Activated CD4-positive, alpha-beta T cell treated with anti-CD3 and anti-CD28 coated beads for 36 hours (primary cell): Measurements from ENCODE around the gene NPAS4. TPM values are rescaled to one million over a fixed set of nuclear protein-coding genes. Genes with fewer than 3 reads are reported as not detected.

Experiments
- ATAC-seq: fragments of 200-7000 bp; cut with Tn5 transposase; one replicate; pipeline ENCODE4 v1.10.0; 2021; ENCODE audit warnings: mild to moderate bottlenecking, moderate library complexity
- CTCF ChIA-PET: fragments of 350-600 bp; sonication (Branson Sonifier 250); formaldehyde crosslinking; loops from one replicate; lab custom pipeline; 2021; ENCODE audit warnings: antibody characterized with exemption; lab: Charles Lee
- POLR2A ChIA-PET: fragments of 350-600 bp; sonication (Branson Sonifier 250); formaldehyde crosslinking; loops from one replicate; lab custom pipeline; 2021; ENCODE audit warnings: antibody characterized with exemption, inconsistent platforms; lab: Charles Lee
- DNase-seq: peaks from one replicate; pipeline ENCODE4 v3.0.0-alpha.2; 2020
- H3K27ac Mint-ChIP-seq: one replicate; pipeline ENCODE4 v1.8.0; 2021; ENCODE audit warnings: mixed read lengths
- H3K27me3 Mint-ChIP-seq: one replicate; pipeline ENCODE4 v1.8.0; 2021; ENCODE audit warnings: mixed read lengths
- H3K36me3 Mint-ChIP-seq: one replicate; pipeline ENCODE4 v1.8.0; 2021; ENCODE audit warnings: low read depth, mixed read lengths
- H3K4me1 Mint-ChIP-seq: one replicate; pipeline ENCODE4 v1.8.0; 2021; ENCODE audit warnings: mixed read lengths
- H3K4me3 Mint-ChIP-seq: one replicate; pipeline ENCODE4 v1.8.0; 2021; ENCODE audit warnings: mild to moderate bottlenecking, moderate library complexity, mixed read lengths
- H3K9me3 Mint-ChIP-seq: one replicate; pipeline ENCODE4 v1.8.0; 2021; ENCODE audit warnings: low read depth, mixed read lengths
- intact Hi-C, 2 experiments: fragments of 100-400 bp; cut with DNase I in 1 of 2; cut with micrococcal nuclease in 1 of 2; formaldehyde crosslinking; loops; one replicate each; pipeline versions ENCODE4 v1.14.2 to v1.15.1; 2022 to 2024; cut with DNase I, micrococcal nuclease
- total RNA-seq, 2 experiments: library from RNA; stranded (reverse); gene quantifications; one replicate each; pipeline ENCODE4 v1.2.3, GENCODE V29; 2021

NPAS4 gene
- total RNA-seq, 2 experiments from 2014 or later = 0.07 TPM

GRCh38 chr11:66393954-66394353 lies 26.9 kb upstream of the NPAS4 start:
- CTCF ChIA-PET = interaction anchor here (1.5 kb wide), 2 partner anchors 13 to 37 kb away, joined by 3 read pairs; no protein-coding TSS in a partner anchor
- no peak for ATAC-seq
- no peak for DNase-seq

GRCh38 chr11:66407651-66408050 lies 13.2 kb upstream of the NPAS4 start:
- no peaks in the 10 kb centered on the region for H3K36me3 Mint-ChIP-seq
- no peak overlapping the region for H3K4me3 Mint-ChIP-seq
- no peak overlapping the region for H3K27ac Mint-ChIP-seq
- CTCF ChIA-PET = interaction anchor here (0.7 to 4.4 kb wide), 15 partner anchors 7 to 270 kb away, joined by 3 to 33 read pairs (median 6); partner anchors contain the start of genes MRPL11, NPAS4 and RBM4B
- H3K9me3 Mint-ChIP-seq = no peaks in the 10 kb centered on the region
- intact Hi-C loops = loop anchor here (1.0 kb wide), 11 partner anchors 11 to 427 kb away; partner anchors contain the start of genes DPP3 (in 2 of the 2), BBS1 (in 1 of the 2), MRPL11 (in 1 of the 2) and NPAS4 (in 1 of the 2)
- peaks cover 2% of the 10 kb centered on the region for H3K4me1 Mint-ChIP-seq
- POLR2A ChIA-PET = no interaction called here
- H3K27me3 Mint-ChIP-seq = peaks cover 14% of the 10 kb centered on the region
- DNase-seq (no peak), ATAC-seq (no peak)

More at GRCh38 chr11:66393954-66394353, 26.9 kb upstream of the NPAS4 start:
- Mint-ChIP-seq H3K4me1 (no peaks in the 10 kb centered on the region), H3K4me3 (no peak overlapping the region), H3K27ac (no peak overlapping the region), H3K36me3 (no peaks in the 10 kb centered on the region), H3K9me3 (no peaks in the 10 kb centered on the region), H3K27me3 (no peaks in the 10 kb centered on the region)
- intact Hi-C loops = no loop called here
- POLR2A ChIA-PET = no interaction called here

- peaks cover 20% of the 10 kb centered on the region for H3K27me3 Mint-ChIP-seq
- CTCF ChIA-PET = interaction anchor here (0.5 to 4.4 kb wide), 17 partner anchors 8 to 269 kb away, joined by 3 to 33 read pairs (median 4); partner anchors contain the start of genes MRPL11, NPAS4 and RBM4B
- intact Hi-C loops = loop anchor here (1.0 kb wide), 11 partner anchors 10 to 426 kb away; partner anchors contain the start of genes DPP3 (in 2 of the 2), BBS1 (in 1 of the 2), MRPL11 (in 1 of the 2) and NPAS4 (in 1 of the 2)
These were observed 12.2 kb upstream of the NPAS4 start for GRCh38 chr11:66408488-66409214.

GRCh38 chr11:66409226-66409625 lies 11.6 kb upstream of the NPAS4 start:
- no peak for ATAC-seq
- Mint-ChIP-seq H3K27ac (no peak overlapping the region), H3K4me3 (no peak overlapping the region), H3K9me3 (no peaks in the 10 kb centered on the region), H3K36me3 (no peaks in the 10 kb centered on the region), H3K4me1 (peaks cover 2% of the 10 kb centered on the region), H3K27me3 (peaks cover 24% of the 10 kb centered on the region)
- DNase-seq = no peak
- ChIA-PET CTCF (interaction anchor here (0.5 to 4.4 kb wide), 15 partner anchors 8 to 269 kb away, joined by 3 to 33 read pairs (median 4); partner anchors contain the start of genes MRPL11, NPAS4 and RBM4B), POLR2A (interaction anchor here (1.3 kb wide), 1 partner anchor 9 kb away, joined by 3 read pairs; no protein-coding TSS in a partner anchor)
- intact Hi-C loops = no loop called here

More at GRCh38 chr11:66408488-66409214, 12.2 kb upstream of the NPAS4 start:
- Mint-ChIP-seq H3K4me3 (peak overlapping the region; percentile 67), H3K4me1 (peaks cover 2% of the 10 kb centered on the region), H3K27ac (no peak overlapping the region), H3K36me3 (no peaks in the 10 kb centered on the region), H3K9me3 (no peaks in the 10 kb centered on the region)
- peak; percentile 86 for ATAC-seq
- DNase-seq = peak; percentile 97
- POLR2A ChIA-PET = interaction anchor here (1.3 kb wide), 1 partner anchor 9 kb away, joined by 3 read pairs; no protein-coding TSS in a partner anchor

GRCh38 chr11:66410191-66410590 lies 10.6 kb upstream of the NPAS4 start:
- H3K27me3 Mint-ChIP-seq = peaks cover 31% of the 10 kb centered on the region
- H3K27ac Mint-ChIP-seq = no peak overlapping the region
- H3K4me1 Mint-ChIP-seq = peaks cover 2% of the 10 kb centered on the region
- no peak for DNase-seq
- H3K4me3 Mint-ChIP-seq = no peak overlapping the region
- no peaks in the 10 kb centered on the region for H3K9me3 Mint-ChIP-seq
- H3K36me3 Mint-ChIP-seq = no peaks in the 10 kb centered on the region
- ChIA-PET POLR2A (interaction anchor here (1.3 kb wide), 1 partner anchor 8 kb away, joined by 3 read pairs; no protein-coding TSS in a partner anchor), CTCF (interaction anchor here (0.6 to 4.4 kb wide), 6 partner anchors 7 to 272 kb away, joined by 3 to 33 read pairs (median 4); partner anchors contain the start of genes MRPL11 and NPAS4)
- intact Hi-C loops = no loop called here
- no peak for ATAC-seq

- POLR2A ChIA-PET = interaction anchor here (1.7 kb wide), 1 partner anchor 10 kb away, joined by 5 read pairs; the partner anchor contains the start of gene NPAS4
- peaks cover 2% of the 10 kb centered on the region for H3K4me1 Mint-ChIP-seq
- CTCF ChIA-PET = interaction anchor here (0.6 to 1.3 kb wide), 4 partner anchors 18 to 146 kb away, joined by 3 to 4 read pairs (median 3); partner anchors contain the start of gene MRPL11
- no peak overlapping the region for H3K27ac Mint-ChIP-seq
- no peak overlapping the region for H3K4me3 Mint-ChIP-seq
- intact Hi-C loops = no loop called here
- H3K36me3 Mint-ChIP-seq = no peaks in the 10 kb centered on the region
- no peak for DNase-seq
- no peaks in the 10 kb centered on the region for H3K9me3 Mint-ChIP-seq
- no peak for ATAC-seq
- H3K27me3 Mint-ChIP-seq = peaks cover 32% of the 10 kb centered on the region
These were observed 9.5 kb upstream of the NPAS4 start for GRCh38 chr11:66411323-66411722.

GRCh38 chr11:66412110-66412509 lies 8.7 kb upstream of the NPAS4 start:
- Mint-ChIP-seq H3K9me3 (no peaks in the 10 kb centered on the region), H3K36me3 (no peaks in the 10 kb centered on the region), H3K27me3 (peaks cover 37% of the 10 kb centered on the region), H3K4me1 (peaks cover 10% of the 10 kb centered on the region), H3K27ac (no peak overlapping the region), H3K4me3 (no peak overlapping the region)
- ChIA-PET CTCF (interaction anchor here (0.6 to 1.2 kb wide), 3 partner anchors 40 to 288 kb away, joined by 3 to 5 read pairs (median 3); no protein-coding TSS in a partner anchor), POLR2A (interaction anchor here (1.7 kb wide), 1 partner anchor 9 kb away, joined by 5 read pairs; the partner anchor contains the start of gene NPAS4)
- intact Hi-C loops = no loop called here
- ATAC-seq = no peak
- no peak for DNase-seq

- ChIA-PET CTCF (interaction anchor here (1.9 kb wide), 1 partner anchor 28 kb away, joined by 10 read pairs; no protein-coding TSS in a partner anchor), POLR2A (no interaction called here)
- Mint-ChIP-seq H3K27me3 (peaks cover 47% of the 10 kb centered on the region), H3K36me3 (no peaks in the 10 kb centered on the region), H3K4me3 (no peak overlapping the region), H3K4me1 (peaks cover 20% of the 10 kb centered on the region), H3K9me3 (no peaks in the 10 kb centered on the region), H3K27ac (no peak overlapping the region)
- DNase-seq (no peak), ATAC-seq (no peak)
- intact Hi-C loops = no loop called here
These were observed 7.7 kb upstream of the NPAS4 start for GRCh38 chr11:66413167-66413566.

- Mint-ChIP-seq H3K4me3 (no peak overlapping the region), H3K36me3 (no peaks in the 10 kb centered on the region), H3K27ac (no peak overlapping the region), H3K9me3 (peaks cover 5% of the 10 kb centered on the region), H3K4me1 (peaks cover 30% of the 10 kb centered on the region), H3K27me3 (peaks cover 55% of the 10 kb centered on the region)
- POLR2A ChIA-PET = no interaction called here
- intact Hi-C loops = no loop called here
- ATAC-seq = no peak
- CTCF ChIA-PET = interaction anchor here (0.6 to 1.9 kb wide), 6 partner anchors 9 to 282 kb away, joined by 3 to 10 read pairs (median 4); no protein-coding TSS in a partner anchor
- no peak for DNase-seq
These were observed 6.5 kb upstream of the NPAS4 start for GRCh38 chr11:66414120-66414934.

GRCh38 chr11:66415423-66415822 lies 5.4 kb upstream of the NPAS4 start:
- H3K36me3 Mint-ChIP-seq = no peaks in the 10 kb centered on the region
- DNase-seq (no peak), ATAC-seq (no peak)
- no peak overlapping the region for H3K27ac Mint-ChIP-seq
- POLR2A ChIA-PET = interaction anchor here (0.6 kb wide), 1 partner anchor 523 kb away, joined by 3 read pairs; no protein-coding TSS in a partner anchor
- intact Hi-C loops = no loop called here
- peaks cover 62% of the 10 kb centered on the region for H3K27me3 Mint-ChIP-seq
- H3K4me1 Mint-ChIP-seq = peaks cover 33% of the 10 kb centered on the region
- CTCF ChIA-PET = interaction anchor here (0.7 to 1.6 kb wide), 3 partner anchors 12 to 26 kb away, joined by 3 to 5 read pairs (median 3); no protein-coding TSS in a partner anchor
- H3K9me3 Mint-ChIP-seq = peaks cover 6% of the 10 kb centered on the region
- H3K4me3 Mint-ChIP-seq = no peak overlapping the region
